Esophagus squamous epithelium (tissue), 5 donors: ENCODE results near the gene CARHSP1. TPM values are rescaled to one million over a fixed set of nuclear protein-coding genes. Genes with fewer than 3 reads are reported as not detected.

ENCODE experiments used
- DNase-seq: peaks from one replicate; lab custom pipeline; 2025; lab: John Stamatoyannopoulos, UW
- H3K27ac ChIP-seq, 4 donors: fragments of 200-600 bp; sonication (generic); one replicate each; pipeline ENCODE4 v1.5.1; 2016 to 2019; ENCODE audit warnings: mild to moderate bottlenecking in 1 of 4
- H3K27me3 ChIP-seq, 4 donors: fragments of 200-600 bp; sonication (generic); 1 replicate in 3 of 4; 2 replicates in 1 of 4; pipeline versions ENCODE4 v1.5.1 to v1.6.0; 2017 to 2021; ENCODE audit warnings: antibody characterized with exemption in 1 of 4
- H3K36me3 ChIP-seq, 3 donors: fragments of 200-600 bp; sonication (generic); one replicate each; pipeline ENCODE4 v1.5.1; 2016 to 2019
- H3K4me1 ChIP-seq, 3 donors: fragments of 200-600 bp; sonication (generic); one replicate each; pipeline ENCODE4 v1.5.1; 2017 to 2019
- H3K4me3 ChIP-seq, 4 donors: fragments of 200-600 bp; sonication (generic); 1 replicate in 3 of 4; 2 replicates in 1 of 4; pipeline ENCODE4 v1.5.1; 2016 to 2019; ENCODE audit warnings: mild to moderate bottlenecking in 2 of 4, moderate library complexity in 1 of 4
- H3K9me3 ChIP-seq, 3 donors: fragments of 200-600 bp; sonication (generic); one replicate each; pipeline ENCODE4 v1.5.1; 2016 to 2019
- POLR2A ChIP-seq, 4 donors: fragments of 450-650 bp; IDR thresholded peaks; one replicate each; pipeline ENCODE4 v1.6.1; 2017; ENCODE audit warnings: antibody characterized with exemption in 4 of 4, mild to moderate bottlenecking in 4 of 4, moderate library complexity in 3 of 4
- WGBS, 2 donors: methylation state at CpG; one replicate each; pipeline ENCODE4 v1.1.5; 2018; 5-methylcytosine and 5-hydroxymethylcytosine counted together
- intact Hi-C: fragments of 100-400 bp; cut with DNase I; formaldehyde crosslinking; loops from one replicate; pipeline ENCODE4 v1.15.0; 2022
- total RNA-seq, 4 donors: library from RNA; depleted of rRNA; stranded (reverse); fragments of >200 nt; gene quantifications; one replicate each; pipeline ENCODE4 v1.1.0, GENCODE V29; 2016
- TF ChIP-seq, protein P1 (sequence below), 6 experiments: fragments of 450-650 bp in 4 of 6; fragments of 200-600 bp in 2 of 6; sonication (generic) in 2 of 6; IDR thresholded peaks; one replicate each; pipeline ENCODE4 v1.5.1; 2016 to 2019; ENCODE audit warnings: antibody characterized with exemption in 6 of 6, mild to moderate bottlenecking in 4 of 6, moderate library complexity in 4 of 6
- donor health status: DM: yes; HTN: yes; CAD: no.

Gene CARHSP1
- total RNA-seq, 4 donors from 2014 or later = 84.5 to 244 (median 159) TPM

DNA sequence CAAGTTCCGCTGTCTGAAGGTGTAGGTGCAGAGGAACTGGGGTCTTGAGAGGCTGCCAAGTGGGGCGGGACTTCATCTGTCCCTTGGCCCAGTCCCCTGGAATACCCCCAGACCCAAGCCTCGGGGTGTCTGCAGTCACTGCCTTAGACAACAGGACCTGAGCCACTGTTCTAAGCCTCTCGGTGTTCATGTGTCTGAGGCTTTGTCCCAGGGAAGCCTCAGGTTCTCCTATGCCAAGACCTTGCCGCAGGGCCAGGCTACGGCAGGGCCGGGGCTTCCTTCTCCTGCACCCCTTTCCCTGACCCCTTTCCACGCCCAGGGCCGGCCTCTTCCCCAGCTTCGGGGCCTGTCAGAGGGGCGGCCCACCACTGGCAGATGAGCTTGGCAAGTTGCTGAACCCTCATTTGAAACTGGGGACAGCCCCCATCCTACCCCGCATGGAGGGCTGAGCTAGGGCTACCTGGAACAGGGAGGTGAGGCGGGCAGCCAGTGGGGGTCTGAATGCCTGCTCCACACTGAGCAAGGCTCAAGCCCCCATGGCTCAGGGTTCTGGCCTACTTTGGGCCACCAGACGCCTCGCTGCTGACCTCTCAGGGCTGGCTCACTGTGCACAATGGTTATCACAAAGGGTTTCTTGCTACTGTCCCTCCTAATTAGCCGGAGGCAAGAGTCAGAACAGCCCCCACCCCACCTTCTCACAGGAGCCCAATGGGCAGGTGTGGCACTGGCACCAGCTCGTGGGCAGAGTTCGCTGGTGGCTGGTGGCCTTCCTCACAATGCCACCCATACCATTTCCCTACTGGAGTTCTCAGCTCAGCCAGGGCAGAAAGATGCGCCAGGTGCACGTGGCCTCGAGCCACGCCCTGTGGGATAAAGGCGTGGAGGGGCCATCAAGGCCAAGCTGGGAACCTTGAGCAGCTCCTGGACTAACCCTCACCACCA lies 20.4 kb upstream of the CARHSP1 start:
- intact Hi-C loops = loop anchor here (5.0 kb wide), 1 partner anchor 232 kb away; no protein-coding TSS in a partner anchor
- no peak for DNase-seq
- TF ChIP-seq, protein P1, sequence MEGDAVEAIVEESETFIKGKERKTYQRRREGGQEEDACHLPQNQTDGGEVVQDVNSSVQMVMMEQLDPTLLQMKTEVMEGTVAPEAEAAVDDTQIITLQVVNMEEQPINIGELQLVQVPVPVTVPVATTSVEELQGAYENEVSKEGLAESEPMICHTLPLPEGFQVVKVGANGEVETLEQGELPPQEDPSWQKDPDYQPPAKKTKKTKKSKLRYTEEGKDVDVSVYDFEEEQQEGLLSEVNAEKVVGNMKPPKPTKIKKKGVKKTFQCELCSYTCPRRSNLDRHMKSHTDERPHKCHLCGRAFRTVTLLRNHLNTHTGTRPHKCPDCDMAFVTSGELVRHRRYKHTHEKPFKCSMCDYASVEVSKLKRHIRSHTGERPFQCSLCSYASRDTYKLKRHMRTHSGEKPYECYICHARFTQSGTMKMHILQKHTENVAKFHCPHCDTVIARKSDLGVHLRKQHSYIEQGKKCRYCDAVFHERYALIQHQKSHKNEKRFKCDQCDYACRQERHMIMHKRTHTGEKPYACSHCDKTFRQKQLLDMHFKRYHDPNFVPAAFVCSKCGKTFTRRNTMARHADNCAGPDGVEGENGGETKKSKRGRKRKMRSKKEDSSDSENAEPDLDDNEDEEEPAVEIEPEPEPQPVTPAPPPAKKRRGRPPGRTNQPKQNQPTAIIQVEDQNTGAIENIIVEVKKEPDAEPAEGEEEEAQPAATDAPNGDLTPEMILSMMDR (IDR thresholded peaks at IDR 0.05) = no peak
- no peak for TF ChIP-seq POLR2A (IDR thresholded peaks at IDR 0.05)
- WGBS, 2 donors = 84 to 97% methylated on average over 4 to 9 of the region's 23 CpGs
- Histone ChIP-seq H3K9me3 (no peaks in the 10 kb centered on the region), H3K27ac (no peak overlapping the region), H3K36me3 (peaks cover 12 to 54% (median 32%) of the 10 kb centered on the region in 3 donors), H3K4me3 (no peak overlapping the region), H3K4me1 (peaks cover 13 to 50% (median 25%) of the 10 kb centered on the region in 3 donors), H3K27me3 (peaks cover 0 to 11% (median 0%) of the 10 kb centered on the region in 4 donors)

DNA sequence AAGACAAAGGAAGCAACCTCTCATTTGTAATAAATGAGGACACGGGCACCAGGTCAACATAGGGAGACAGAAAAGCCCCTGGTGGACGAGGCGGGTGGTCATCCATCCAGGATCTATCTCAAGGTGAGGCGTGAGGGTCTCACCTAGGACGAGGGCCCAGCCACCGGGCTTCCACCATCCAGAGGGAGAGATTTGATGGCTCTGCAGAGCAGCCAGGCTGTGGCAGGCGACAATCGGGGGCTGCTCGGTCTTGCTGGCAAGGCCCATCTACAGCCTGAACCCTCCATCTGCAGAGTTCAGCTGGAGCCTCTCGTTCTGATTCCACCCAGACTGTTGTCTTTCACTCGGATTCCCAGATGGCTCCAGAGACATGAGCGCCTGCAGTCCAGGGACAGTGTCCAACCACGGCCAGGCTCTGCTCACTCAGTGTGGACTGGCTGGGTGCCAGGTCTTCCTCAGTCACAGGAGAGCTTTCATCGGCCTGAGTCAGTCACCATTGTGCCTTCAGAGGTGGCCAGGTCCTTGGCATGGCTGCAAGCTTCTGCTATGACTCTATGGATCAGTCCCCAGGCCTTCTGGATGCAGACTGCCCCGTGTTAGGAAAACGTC lies 19.2 kb upstream of the CARHSP1 start:
- WGBS, 2 donors = 82 to 90% methylated on average over 8 to 13 of the region's 16 CpGs
- intact Hi-C loops = loop anchor here (5.0 kb wide), 1 partner anchor 231 kb away; no protein-coding TSS in a partner anchor
- peaks cover 0 to 21% (median 0%) of the 10 kb centered on the region in 4 donors for H3K27me3 ChIP-seq
- no peak for DNase-seq
- H3K4me3 ChIP-seq = no peak overlapping the region
- H3K36me3 ChIP-seq = peaks cover 8 to 42% (median 21%) of the 10 kb centered on the region in 3 donors
- H3K4me1 ChIP-seq = peaks cover 13 to 53% (median 27%) of the 10 kb centered on the region in 3 donors
- no peaks in the 10 kb centered on the region for H3K9me3 ChIP-seq
- no peak overlapping the region for H3K27ac ChIP-seq
- no peak for TF ChIP-seq POLR2A (IDR thresholded peaks at IDR 0.05)
- TF ChIP-seq, protein P1 (IDR thresholded peaks at IDR 0.05) = no peak

DNA sequence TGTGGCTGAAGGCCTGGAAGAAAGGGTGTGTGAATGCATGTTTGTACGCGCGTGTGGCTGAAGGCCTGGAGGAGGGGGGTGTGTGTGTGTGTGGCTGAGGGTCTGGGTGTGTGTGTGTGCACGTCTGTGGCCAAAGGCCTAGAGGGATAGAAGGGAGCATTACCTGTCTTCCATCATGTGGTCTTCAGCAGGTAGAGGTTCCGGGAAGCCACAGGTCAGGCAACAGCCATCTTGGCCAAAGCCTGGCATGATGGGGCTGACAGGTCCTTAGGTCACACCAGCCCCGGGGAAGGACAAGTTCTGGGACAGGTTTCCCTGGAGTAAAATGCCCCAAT lies 18.6 kb upstream of the CARHSP1 start:
- intact Hi-C loops = loop anchor here (5.0 kb wide), 1 partner anchor 230 kb away; no protein-coding TSS in a partner anchor
- Histone ChIP-seq H3K4me3 (no peak overlapping the region), H3K4me1 (peaks cover 13 to 53% (median 27%) of the 10 kb centered on the region in 3 donors), H3K27me3 (peaks cover 0 to 26% (median 0%) of the 10 kb centered on the region in 4 donors), H3K9me3 (no peaks in the 10 kb centered on the region), H3K36me3 (peaks cover 8 to 35% (median 21%) of the 10 kb centered on the region in 3 donors), H3K27ac (no peak overlapping the region)
- TF ChIP-seq POLR2A (IDR thresholded peaks at IDR 0.05) = no peak
- TF ChIP-seq, protein P1 (IDR thresholded peaks at IDR 0.05) = no peak
- 78 to 87% methylated on average over 5 to 6 of the region's 6 CpGs for WGBS, 2 donors
- no peak for DNase-seq

DNA sequence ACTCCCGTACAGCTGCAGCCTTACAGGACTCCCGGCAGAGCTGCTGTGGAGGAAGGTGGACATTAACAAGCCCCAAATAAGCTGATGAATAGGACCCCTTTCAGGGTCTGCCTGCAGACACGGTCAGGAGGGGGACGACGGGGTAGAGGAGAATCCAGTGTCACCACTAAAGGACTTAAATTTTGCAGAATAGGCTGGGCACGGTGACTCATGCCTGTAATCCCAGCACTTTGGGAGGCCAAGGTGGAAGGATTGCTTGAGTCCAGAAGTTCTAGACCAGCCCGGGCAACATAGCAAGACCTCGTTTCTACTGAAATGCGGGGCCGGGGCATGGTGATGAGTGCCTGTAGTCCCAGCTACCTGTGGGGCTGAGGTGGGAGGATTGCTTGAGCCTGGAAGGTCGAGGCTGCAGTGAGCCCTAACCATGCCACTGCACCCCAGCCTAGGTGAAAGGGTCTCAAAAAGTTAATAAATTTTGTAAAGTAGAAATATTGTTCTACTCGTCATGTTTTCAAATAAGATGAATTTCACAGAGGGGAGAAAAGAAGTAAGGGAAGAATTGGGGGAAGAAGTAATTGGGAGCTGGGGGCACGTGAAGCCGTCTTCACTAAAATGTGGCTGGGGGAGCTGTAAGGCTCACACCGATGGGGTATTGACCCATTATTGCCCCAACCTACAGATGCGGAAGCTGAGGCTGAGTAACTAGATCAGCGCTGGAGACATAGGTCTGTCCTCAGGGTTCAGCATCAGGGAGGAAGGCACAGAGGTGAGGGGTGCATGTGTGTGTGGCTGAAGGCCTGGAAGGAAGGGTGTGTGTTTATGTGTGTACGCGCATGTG lies 18.0 kb upstream of the CARHSP1 start:
- H3K4me3 ChIP-seq = no peak overlapping the region
- WGBS, 2 donors = 62 to 64% methylated on average over 15 of the region's 19 CpGs
- H3K27ac ChIP-seq = no peak overlapping the region

More for the DNA sequence above, 18.0 kb upstream of the CARHSP1 start:
- Histone ChIP-seq H3K4me1 (peaks cover 13 to 53% (median 27%) of the 10 kb centered on the region in 3 donors), H3K36me3 (peaks cover 8 to 30% (median 18%) of the 10 kb centered on the region in 3 donors), H3K9me3 (no peaks in the 10 kb centered on the region), H3K27me3 (peaks cover 0 to 27% (median 0%) of the 10 kb centered on the region in 4 donors)
- DNase-seq = no peak
- TF ChIP-seq POLR2A (IDR thresholded peaks at IDR 0.05) = no peak
- TF ChIP-seq, protein P1 (IDR thresholded peaks at IDR 0.05) = no peak
- intact Hi-C loops = loop anchor here (5.0 kb wide), 1 partner anchor 230 kb away; no protein-coding TSS in a partner anchor
